HG02642 (cell line): Measurements from ENCODE around the gene BMP10.
"Not testable (repeated sequence)": the region's sequence is repeated elsewhere in the genome, so short reads cannot be mapped to it uniquely, and the experiment has no call there.

Experiments
- ATAC-seq: cut with Tn5 transposase; IDR thresholded peaks from one replicate; pipeline ENCODE4 v1.9.1; 2021; ENCODE audit warnings: mild to moderate bottlenecking; ENCODE audit not compliant: unreplicated experiment, poor library complexity

BMP10 gene

DNA sequence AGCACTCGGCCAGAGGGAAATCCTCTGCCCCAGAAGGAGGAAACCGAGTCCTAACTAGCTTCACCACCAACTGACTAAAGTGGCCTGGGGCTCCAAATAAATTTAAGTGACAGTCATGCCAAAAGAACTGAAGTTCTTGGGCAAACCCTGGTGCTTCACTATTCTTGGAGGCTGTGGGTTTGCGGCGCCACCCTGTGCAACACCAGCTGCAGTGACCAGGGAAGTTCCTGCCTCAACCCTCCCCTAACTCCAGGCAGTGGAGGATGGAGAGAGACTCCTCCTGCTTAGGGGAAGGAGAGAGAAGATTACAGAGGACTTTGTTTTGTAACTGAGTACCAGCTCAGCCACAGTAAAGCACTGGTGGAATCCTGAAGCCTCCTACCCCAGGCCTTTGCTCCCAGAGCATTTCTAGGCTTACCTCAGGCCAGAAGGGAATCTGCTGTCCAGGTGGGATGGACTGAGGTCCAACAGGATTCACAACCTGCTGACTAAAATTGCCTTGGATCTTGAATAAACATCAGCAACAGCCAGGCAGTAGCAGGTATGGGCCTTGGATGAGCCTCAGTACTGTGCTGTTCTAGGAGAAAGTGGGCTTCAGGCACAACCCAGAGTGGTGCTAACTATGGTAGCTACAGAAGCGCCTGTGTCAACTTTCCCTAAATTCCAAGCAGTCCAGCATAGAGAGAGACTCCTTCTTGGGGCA, 29.4 kb upstream of the BMP10 start:
- no peak for ATAC-seq

DNA sequence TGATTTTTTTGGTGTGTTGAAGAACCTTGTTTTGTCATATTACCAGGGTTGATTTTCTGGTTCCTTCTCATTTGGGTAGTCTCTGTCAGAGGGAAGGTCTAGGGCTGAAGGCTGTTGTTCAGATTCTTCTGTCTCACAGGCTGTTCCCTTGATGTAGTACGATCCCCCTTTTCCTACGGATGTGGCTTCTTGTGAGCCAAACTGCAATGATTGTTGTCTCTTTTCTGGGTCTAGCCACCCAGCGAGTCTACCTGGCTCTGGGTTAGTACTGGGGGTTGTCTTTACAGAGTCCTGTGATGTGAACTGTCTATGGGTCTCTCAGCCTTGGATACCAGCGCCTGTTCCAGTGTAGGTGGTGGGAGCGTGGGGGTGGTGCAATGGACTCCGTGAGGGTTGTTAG, 24.8 kb upstream of the BMP10 start:
- not testable (repeated sequence) for ATAC-seq

DNA sequence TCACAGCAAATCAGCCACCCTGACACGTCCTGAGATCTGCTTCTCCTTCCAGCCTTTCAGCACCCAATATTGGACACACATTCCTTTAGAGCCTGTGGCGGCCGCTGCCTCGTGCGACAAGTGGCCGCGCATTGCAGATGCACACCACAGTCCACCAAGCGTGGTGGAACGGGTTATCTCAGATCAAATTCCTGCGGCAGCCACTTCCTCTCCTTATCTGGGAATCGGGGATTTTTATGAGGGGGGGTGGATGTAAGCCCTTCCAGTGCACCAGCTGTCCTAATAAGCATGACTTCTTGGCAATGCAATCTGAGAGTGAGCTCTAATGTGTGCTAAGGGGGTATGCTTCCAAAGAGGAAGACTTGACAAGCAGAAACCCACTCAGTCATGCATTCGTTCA, 18.3 kb upstream of the BMP10 start:
- no peak for ATAC-seq

DNA sequence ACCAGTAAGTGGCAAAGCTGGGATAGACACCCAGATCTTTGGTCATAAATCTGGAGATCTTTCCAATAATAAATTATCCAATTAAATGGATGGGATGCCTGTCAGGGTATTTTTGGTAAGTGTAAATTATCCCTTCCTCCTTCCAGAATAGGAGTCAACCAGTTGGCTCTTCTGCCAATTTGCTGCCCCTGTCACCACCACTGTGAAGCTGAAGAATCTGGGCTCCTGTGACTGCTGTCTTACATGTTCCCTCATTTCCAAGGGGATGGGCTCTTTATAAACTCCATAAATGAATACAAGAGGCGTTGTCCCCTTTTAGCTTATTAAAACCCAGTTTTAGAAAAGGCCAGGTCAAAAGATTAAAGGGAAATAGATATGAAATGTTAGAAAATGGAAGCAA, 17.8 kb upstream of the BMP10 start:
- ATAC-seq, result no peak

DNA sequence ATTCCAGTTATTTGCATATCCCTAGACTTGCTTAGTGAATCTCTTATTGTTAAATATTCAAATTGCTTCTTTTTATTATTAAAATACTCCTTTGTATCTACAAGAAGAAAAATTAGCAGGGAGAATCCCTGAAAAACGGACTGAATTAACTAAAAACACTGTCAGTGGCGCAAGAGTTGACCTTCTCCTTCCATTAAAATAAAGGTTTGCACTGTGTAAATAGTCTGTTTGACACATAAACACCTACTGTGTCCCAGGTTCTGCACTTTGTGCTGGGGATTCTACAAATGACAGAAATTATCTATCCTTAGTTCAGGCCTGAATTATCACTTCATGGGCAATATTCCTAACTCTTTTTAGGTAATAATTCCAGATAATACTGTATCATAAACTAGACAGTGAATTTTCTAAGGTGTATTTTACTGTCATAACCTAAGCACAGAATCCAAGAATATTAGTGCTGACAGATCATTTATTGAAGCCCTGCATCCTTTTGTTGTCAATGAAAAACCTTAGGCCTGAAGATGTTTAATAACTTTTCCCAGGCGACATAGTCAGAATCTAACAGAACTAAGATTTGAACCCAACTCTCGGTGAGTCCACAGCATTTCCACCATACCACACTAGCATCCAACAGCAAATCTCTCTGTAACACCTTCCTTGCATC, 17.0 kb upstream of the BMP10 start:
- ATAC-seq, result no peak

DNA sequence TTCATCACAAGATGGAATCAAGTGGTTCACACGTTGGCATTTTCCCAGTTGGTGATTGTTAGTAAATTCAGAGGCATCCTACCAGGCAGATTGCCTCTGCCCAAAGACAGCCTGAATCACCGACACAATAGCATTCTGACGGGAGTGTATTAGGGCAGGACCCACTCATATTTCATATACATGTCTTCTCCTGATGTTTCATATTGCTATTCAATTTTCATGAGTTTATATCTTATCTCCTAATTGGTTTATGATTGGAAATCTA, 14.5 kb upstream of the BMP10 start:
- no peak for ATAC-seq

DNA sequence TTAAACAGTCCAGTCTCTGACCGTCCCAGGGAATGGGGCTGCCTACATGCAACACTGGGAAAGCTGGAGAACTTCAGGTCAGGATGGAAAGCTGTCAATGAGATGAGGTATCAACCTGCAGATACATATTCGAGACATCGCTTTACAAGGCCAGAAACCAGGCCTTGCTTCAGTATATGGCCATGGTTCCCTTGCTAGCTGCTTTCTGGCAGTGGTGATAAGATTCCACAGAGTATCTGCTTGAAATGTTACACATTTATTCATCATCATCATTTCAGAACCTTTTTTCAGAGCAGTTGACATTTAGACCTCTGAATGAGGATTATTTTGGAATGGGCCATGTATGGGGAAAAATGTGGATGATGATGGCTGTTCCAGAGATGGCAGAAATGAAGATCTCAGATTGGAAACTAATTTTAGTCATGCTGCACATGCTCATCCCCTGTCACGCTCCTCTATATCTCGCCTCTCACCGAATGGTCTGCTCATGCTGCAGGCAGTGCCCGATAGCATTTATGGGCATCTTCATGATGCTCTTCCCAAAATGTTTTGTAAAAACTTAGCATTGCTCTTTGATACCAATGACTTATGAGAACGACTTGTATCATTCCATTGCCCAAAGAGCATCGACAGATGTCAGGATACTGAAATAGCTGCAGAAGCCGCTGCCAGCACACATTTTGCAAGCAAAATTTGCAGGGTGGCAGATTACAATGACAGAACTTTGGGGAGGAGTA, 14.0 kb upstream of the BMP10 start:
- ATAC-seq, result no peak

DNA sequence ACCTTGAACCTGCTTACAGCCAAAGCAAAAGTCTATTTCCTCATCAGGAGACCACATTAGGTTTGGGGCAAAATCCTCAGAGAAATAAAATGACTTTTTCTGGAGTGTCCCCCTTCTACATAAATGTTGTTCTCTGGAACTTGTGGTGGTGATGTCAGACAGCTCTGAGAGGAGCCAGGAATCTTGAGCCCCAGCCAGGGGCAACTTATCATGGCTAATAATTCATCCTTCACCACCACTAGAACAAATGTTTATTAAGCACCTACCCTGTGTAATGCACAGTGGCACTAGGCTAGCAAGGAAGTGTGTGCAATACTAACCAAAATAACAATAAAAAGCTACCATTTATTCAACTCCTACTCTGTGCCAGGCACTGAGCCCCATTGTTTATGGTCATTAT, 9.0 kb upstream of the BMP10 start:
- ATAC-seq, result no peak

DNA sequence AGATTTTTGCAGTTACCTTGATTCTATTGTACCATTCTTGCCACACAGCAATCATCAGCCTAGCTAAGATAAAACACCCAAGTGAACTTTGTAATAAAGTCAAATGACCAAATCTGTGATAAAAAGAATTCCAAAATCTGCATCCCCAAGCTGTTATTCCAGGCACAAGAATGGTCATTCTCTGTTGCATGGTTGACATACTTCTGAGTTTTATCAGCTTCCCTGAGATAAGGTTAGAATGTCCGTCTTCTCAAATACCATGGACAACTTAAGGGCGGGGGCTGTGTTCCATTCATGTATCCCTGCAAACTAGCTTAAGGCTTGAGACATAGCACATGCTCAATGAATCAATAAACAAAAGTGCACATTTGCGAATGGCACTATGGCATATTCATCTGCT, 8.1 kb upstream of the BMP10 start:
- ATAC-seq, result no peak

DNA sequence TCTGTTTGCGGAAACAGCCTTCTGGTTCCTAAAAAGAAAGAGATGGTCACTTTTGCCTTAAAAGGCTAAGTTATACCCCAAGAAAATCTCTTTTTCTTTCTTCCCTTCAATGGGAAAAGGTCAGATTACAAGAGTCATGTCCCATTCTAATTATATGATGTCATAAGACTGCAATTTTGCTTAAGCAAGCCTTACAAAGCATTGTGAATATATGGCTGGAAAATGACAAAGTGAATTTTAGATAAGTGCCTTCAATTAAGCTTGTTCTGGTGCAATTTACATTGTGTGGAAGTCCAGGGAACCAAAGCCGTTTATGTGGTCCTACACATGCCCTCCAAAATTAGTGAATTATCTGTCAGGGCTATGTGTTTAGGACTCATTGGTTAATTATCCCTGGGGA, 7.6 kb upstream of the BMP10 start:
- ATAC-seq, result no peak

DNA sequence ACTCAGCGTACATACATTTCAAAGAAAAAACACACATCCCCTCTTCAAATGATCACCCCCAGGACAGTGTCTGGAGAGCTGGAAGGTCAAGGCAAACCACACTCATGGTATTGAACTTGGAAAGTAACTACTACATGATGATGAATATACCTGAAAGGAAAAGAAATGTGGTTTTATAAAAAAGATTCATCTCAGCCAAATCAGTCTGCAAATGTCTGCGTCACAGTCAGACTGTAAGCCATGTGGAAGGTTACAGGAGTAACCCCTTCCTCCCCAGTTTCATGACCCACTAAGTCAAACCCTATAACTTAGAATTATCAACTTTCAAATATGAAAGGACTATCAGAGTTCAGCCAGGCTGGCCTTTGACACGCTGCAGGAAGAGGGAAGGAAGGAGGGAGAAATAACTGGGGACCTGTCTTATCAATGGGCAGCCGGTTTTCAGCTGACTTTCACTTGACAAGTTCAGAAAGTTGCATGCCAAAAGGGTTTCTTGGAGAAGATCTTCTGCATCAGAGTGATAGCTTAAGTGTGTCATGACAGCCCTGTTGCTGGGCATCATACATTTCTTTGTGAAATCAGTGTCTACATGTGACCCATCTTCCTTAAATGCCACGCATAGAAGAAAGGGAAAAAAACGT, 7.0 kb upstream of the BMP10 start:
- no peak for ATAC-seq

DNA sequence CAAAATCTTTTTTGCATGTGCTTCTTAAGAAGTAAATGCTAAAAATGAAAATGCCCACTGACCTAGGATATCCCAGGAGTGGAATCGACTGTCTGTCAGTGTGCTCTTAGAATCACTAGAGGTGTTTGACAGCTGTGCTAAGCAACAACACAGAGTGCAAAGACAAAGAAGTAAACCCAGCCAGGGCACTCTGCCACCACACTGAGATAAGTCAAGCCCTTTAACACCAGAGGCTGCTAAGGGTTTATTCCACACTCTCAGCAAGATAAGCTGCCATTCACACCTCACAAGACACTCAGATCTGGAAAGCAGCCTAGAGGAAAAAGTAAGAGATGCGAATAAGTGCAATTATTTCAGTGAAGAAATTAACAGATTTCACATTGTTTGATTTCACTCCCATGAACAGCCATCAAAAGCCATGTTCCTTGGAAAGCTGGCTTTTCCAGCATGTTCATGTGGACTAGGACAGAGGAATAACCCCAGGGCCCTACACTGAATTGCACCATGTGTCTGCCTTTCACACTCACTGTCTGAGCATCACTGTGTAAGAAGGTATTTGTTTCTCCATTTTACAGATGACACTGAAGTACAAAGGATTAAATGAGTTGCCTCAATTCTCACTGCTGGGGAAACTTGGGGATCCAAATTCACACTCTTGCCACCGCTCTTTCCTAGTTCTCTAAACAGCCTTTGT, 6.0 kb upstream of the BMP10 start:
- ATAC-seq, result no peak

DNA sequence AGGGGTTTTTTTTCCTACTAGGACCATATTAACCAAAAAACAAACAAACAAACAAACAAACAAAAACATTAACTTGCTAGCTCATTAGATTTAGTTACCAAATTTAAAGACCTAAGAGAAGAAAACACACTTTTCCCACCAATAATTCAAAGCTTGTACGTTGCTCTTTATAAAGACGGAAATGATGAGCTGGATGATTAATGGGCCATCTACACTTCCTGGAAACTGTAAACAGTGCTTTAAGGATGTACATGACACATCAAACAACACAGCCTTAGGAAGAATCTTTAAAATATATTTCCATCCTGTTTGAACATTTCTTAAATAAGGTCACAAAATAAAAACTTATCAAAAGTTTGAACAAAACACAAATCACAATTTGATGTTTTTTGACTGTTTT, 982 bp downstream of the BMP10 start:
- no peak for ATAC-seq

DNA sequence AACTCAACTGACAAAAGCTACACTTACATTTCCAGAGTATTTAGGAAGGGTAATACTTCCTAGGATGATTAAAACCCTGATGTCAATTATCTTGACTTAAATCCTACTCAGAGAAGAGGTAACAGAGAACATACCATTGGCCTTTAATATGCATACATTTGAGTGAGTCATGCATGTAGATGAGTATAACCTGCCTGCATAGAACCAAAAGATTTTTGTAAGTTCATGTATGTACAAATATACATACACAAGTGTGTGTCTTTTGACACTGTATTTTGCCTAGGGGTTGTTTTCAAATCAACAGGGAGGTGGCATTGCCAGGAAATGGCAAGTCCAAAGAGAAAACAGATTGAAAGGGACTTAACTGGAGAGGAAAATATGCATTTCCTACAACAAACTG, 6.1 kb downstream of the BMP10 start:
- no peak for ATAC-seq

DNA sequence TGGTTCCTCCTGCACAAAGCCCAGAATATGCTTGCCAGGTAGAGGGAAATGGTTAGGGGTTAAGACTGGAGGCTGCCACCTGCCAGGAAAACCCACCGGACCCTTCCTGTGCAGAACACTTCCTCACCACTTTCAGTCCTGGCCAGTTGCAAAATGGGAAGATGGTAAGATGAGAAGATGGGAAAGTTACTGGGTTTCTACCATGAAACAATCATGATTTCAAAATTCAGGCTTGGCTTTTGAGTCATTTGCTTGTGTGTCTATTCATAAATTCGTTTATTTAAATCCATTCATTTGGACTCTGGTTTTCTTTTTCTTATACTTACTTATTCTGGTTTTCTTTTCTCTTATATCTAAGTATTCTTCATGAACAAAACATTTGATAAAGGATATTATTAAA, 7.2 kb downstream of the BMP10 start:
- ATAC-seq, result no peak

DNA sequence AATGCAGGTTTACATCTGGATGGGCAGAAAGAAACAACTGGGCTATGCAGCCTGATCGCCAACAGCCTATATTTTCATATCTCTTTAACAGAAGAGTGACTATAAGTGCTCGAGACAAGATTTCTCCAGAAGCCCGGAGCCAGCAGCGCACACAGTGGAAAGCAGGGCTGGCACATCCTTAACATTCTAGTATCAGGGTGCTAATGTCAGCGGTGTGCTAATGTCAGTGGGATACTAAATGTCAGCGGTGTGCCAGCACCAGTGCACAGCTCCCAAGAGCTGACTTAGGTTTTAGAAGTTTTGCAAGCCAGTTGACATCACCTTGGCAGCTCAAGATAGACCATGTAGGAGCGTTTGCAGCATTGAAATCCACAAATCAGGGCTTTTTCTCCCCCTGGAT, 8.3 kb downstream of the BMP10 start:
- ATAC-seq, result no peak

DNA sequence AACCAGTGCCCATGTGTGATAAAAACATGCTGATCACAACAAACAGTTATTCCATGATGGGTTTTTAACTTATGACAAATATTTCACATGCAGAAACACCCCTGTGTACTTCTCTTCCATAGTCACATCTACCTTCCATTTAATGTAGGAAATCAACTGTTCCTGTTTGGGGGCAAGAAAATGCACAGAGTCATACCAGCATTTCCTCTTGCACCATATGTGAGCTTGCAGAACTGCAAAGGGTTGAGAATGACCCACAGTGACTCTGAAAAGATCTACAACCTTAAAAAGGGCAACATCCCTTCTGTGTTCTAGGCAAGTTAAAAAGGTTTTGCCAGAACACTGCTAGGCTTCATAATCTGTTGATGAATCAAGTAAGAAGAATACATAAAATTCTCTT, 9.9 kb downstream of the BMP10 start:
- ATAC-seq, result no peak

DNA sequence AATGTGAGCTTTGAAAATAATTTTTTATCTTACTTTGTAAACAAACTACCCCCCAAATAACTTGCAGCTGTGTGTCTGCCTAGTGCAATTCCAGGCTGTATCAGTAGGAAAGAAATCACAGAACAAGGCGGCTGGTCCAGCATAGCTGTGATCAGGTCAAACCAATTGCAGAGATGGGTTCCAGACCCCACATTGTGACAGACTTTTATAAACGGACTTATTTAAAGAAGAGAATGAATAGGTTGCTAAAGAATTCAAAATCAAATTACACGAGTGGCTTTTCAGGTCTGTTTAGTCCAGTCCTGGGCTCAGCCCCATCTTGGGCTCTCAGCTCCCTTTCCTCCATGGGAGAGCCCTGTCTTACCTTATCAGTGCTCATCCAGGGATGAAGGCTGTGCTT, 11.1 kb downstream of the BMP10 start:
- no peak for ATAC-seq

DNA sequence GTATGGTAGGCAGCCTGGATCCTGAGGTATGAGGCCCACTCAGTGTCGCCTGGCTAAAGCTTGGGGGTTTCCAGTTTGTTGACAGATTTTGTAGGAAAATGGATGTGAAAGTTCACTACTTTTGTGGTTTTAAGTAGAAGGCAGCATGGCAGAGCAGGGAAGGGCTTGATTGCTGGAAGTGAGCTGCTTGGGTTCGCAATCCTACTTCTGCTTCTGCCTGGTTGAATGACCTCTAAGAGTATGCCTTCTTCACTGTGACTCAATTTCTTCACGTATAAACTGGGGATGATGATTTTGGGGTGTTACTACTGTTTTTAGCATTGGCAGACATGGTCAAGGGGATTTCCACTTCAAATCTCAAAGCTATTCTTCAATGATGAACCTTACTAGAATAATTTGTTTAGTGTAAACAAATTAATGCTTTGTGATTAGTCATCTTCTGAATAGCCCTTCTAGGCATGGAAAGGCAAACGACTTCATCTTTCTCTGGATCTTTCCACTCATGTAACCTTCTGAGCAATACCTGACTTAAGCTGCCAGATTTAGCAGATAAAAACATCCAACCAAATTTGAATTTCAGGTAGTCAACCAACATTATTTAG, 13.2 kb downstream of the BMP10 start:
- no peak for ATAC-seq

DNA sequence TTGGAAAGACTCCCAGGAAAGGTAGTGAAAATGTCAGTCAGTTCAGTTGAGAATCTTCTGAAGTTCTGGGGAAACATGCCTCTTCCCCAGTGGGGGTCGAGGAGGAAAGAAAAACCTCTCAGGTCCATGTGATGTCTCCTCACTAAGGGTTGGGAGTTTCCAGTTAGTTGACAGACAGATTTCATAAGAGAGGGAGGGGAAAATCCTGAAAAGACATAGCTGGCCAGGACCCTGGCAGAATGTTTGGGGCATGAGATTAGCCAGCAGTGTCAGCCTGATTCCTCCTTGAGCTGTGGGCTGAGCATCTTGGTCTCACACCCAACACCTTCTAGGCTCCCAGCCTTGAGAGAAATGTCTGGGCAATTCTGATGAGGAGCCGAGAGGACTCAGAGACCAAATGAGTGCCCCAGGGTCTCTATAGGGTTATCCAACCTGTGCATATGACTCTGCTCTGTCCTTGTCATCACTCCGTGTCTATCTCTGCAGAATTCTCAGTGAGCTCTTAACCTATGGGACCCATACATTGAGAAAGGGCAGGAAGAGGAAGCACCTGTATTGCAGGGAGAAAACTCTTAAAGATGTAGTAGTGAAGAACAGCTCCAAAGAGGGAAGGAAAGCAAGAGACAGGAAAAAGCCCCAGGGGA, 13.9 kb downstream of the BMP10 start:
- ATAC-seq, result no peak
